GM12878 (cell line): Measurements from ENCODE around the gene RASD1. TPM values are rescaled to one million over a fixed set of nuclear protein-coding genes. Genes with fewer than 3 reads are reported as not detected.

ENCODE experiments used
- ATAC-seq: fragments of 200-7000 bp; cut with Tn5 transposase; 3 replicates; pipeline ENCODE4 v1.9.1; 2020; ENCODE audit warnings: mild to moderate bottlenecking, moderate library complexity
- BruUV-seq: library from RNA; stranded (reverse); fragments of 400-500 nt; replicated peaks from 2 replicates; lab custom pipeline; 2021; lab: Mats Ljungman, UMichigan
- CTCF ChIA-PET: fragments of 300-600 bp; sonication (Branson Sonifier 250); formaldehyde crosslinking; extraction: SDS; loops from one replicate; lab custom pipeline; 2021; ENCODE audit warnings: inconsistent platforms; lab: Yijun Ruan, JAX
- POLR2A ChIA-PET: fragments of 350-600 bp; formaldehyde crosslinking; extraction: SDS; loops from one replicate; lab custom pipeline; 2021; ENCODE audit warnings: inconsistent platforms; lab: Charles Lee
- RAD21 ChIA-PET: fragments of 300-600 bp; sonication (Branson Sonifier 250); formaldehyde crosslinking; loops from one replicate; lab custom pipeline; 2023; ENCODE audit warnings: antibody characterized with exemption; ENCODE audit not compliant: unreplicated experiment; lab: Charles Lee
- SMC1A ChIA-PET: fragments of 300-600 bp; sonication (Branson Sonifier 250); formaldehyde crosslinking; loops from one replicate; lab custom pipeline; 2023; ENCODE audit not compliant: unreplicated experiment, uncharacterized antibody; lab: Charles Lee
- DNase-seq: peaks from one replicate; pipeline ENCODE4 v3.0.0-alpha.2; 2011; ENCODE audit warnings: low read depth, low spot score
- FAIRE-seq: peaks from 3 replicates; lab custom pipeline; 2011; peaks lifted over from hg19 to GRCh38; lab: Jason Lieb, UNC
- H2AFZ ChIP-seq: 2 replicates; pipeline ENCODE4 v1.6.0; 2011; ENCODE audit warnings: low read depth, low read length, control low read depth; ENCODE audit not compliant: control insufficient read depth
- H3K27ac ChIP-seq: 2 replicates; pipeline ENCODE4 v1.5.1; 2011; ENCODE audit warnings: control low read depth; ENCODE audit not compliant: control insufficient read depth, insufficient read depth
- H3K27me3 ChIP-seq, 2 experiments: replicated peaks in 1 of 2; 2 replicates each; pipeline versions ENCODE4 v1.6.0 to v1.6.1; 2011; ENCODE audit warnings: low read length in 1 of 2; ENCODE audit not compliant: control insufficient read depth in 2 of 2, insufficient read depth in 2 of 2
- H3K36me3 ChIP-seq, 2 experiments: 2 replicates each; pipeline ENCODE4 v1.5.1; 2011; ENCODE audit warnings: low read length in 1 of 2; ENCODE audit not compliant: control insufficient read depth in 2 of 2, insufficient read depth in 2 of 2
- H3K4me1 ChIP-seq: 2 replicates; pipeline ENCODE4 v1.6.1; 2011; ENCODE audit warnings: mild to moderate bottlenecking, low read length, moderate library complexity, mixed read lengths; ENCODE audit not compliant: control insufficient read depth, insufficient read depth
- H3K4me2 ChIP-seq: 2 replicates; pipeline ENCODE4 v1.6.0; 2011; ENCODE audit warnings: control low read depth; ENCODE audit not compliant: control insufficient read depth, insufficient read depth
- H3K4me3 ChIP-seq: fragments of 200-600 bp; sonication (generic); 2 replicates; pipeline ENCODE4 v1.5.1; 2016
- H3K79me2 ChIP-seq: 2 replicates; pipeline ENCODE4 v1.6.0; 2011; ENCODE audit warnings: low read length; ENCODE audit not compliant: control insufficient read depth, insufficient read depth
- H3K9ac ChIP-seq: 2 replicates; pipeline ENCODE4 v1.8.0; 2011; ENCODE audit warnings: low read length, control low read depth, mixed read lengths; ENCODE audit not compliant: control insufficient read depth, insufficient read depth
- H3K9me3 ChIP-seq: replicated peaks from 3 replicates; pipeline ENCODE4 v1.5.1; 2011; ENCODE audit warnings: mild to moderate bottlenecking, low read length; ENCODE audit not compliant: control insufficient read depth, insufficient read depth
- H4K20me1 ChIP-seq: 2 replicates; pipeline ENCODE4 v1.6.0; 2011; ENCODE audit not compliant: control insufficient read depth, insufficient read depth
- ATF7 ChIP-seq: fragments of 450-650 bp; IDR thresholded peaks from 2 replicates; pipeline ENCODE4 v1.6.1; 2016; ENCODE audit warnings: low read depth, mild to moderate bottlenecking
- BCL11A ChIP-seq: IDR thresholded peaks from 2 replicates; pipeline ENCODE4 v1.6.1; 2011; ENCODE audit warnings: low read depth, low read length
- BMI1 ChIP-seq: fragments of 450-650 bp; IDR thresholded peaks from 2 replicates; pipeline ENCODE4 v1.6.1; 2016; ENCODE audit warnings: mild to moderate bottlenecking, moderate library complexity, borderline replicate concordance
- BRCA1 ChIP-seq: IDR thresholded peaks from 2 replicates; pipeline ENCODE4 v1.6.1; 2011; ENCODE audit warnings: low read depth, low read length, improper control_type of control experiment
- CBX5 ChIP-seq: sonication (generic); IDR thresholded peaks from 2 replicates; pipeline ENCODE4 v1.6.1; 2016; ENCODE audit warnings: low read depth, moderate library complexity, mild to moderate bottlenecking, inconsistent platforms
- CHD2 ChIP-seq: IDR thresholded peaks from 2 replicates; pipeline ENCODE4 v1.6.1; 2011; ENCODE audit warnings: low read depth, low read length, improper control_type of control experiment, borderline replicate concordance
- CHD4 ChIP-seq: fragments of 200-600 bp; sonication (generic); IDR thresholded peaks from 2 replicates; pipeline ENCODE4 v1.6.1; 2016; ENCODE audit warnings: mild to moderate bottlenecking
- DPF2 ChIP-seq: fragments of 450-650 bp; IDR thresholded peaks from 2 replicates; pipeline ENCODE4 v1.6.1; 2017; ENCODE audit warnings: mild to moderate bottlenecking
- EGR1 ChIP-seq, 2 experiments: IDR thresholded peaks; 1 replicate in 1 of 2; 2 replicates in 1 of 2; pipeline ENCODE4 v1.6.1; 2011 to 2012; ENCODE audit warnings: low read depth in 2 of 2, low read length in 2 of 2, borderline replicate concordance in 1 of 2, mild to moderate bottlenecking in 1 of 2, moderate library complexity in 1 of 2
- PKNOX1 ChIP-seq: fragments of 450-650 bp; IDR thresholded peaks from 2 replicates; pipeline ENCODE4 v1.6.1; 2016; ENCODE audit warnings: mild to moderate bottlenecking
- RFX5 ChIP-seq: IDR thresholded peaks from 2 replicates; pipeline ENCODE4 v1.6.1; 2011; ENCODE audit warnings: low read depth, low read length, improper control_type of control experiment
- SKIL ChIP-seq: fragments of 450-650 bp; IDR thresholded peaks from 2 replicates; pipeline ENCODE4 v1.6.1; 2017; ENCODE audit warnings: mild to moderate bottlenecking, low read depth, inconsistent platforms; ENCODE audit not compliant: poor library complexity, severe bottlenecking
- SMAD5 ChIP-seq: IDR thresholded peaks from 2 replicates; pipeline ENCODE4 v1.6.1; 2016; ENCODE audit warnings: antibody characterized with exemption, low read depth
- SREBF1 ChIP-seq: IDR thresholded peaks from 2 replicates; pipeline ENCODE4 v1.6.1; 2012; ENCODE audit warnings: mild to moderate bottlenecking, low read length
- ZNF217 ChIP-seq: fragments of 450-650 bp; IDR thresholded peaks from 2 replicates; pipeline ENCODE4 v1.6.1; 2017; ENCODE audit warnings: antibody characterized with exemption, mild to moderate bottlenecking
- WGBS: methylation state at CpG from one replicate; pipeline ENCODE4 v1.1.6; 2016; ENCODE audit warnings: low lambda C conversion rate; ENCODE audit not compliant: insufficient replicate concordance, insufficient coverage; ENCODE audit errors: missing lambda C conversion rate; 5-methylcytosine and 5-hydroxymethylcytosine counted together
- in situ Hi-C: fragments of 300-500 bp; cut with MboI; formaldehyde crosslinking; loops from 9 replicates; pipeline ENCODE4 v1.14.3; 2018; ENCODE audit warnings: mixed read lengths
- intact Hi-C: fragments of 100-400 bp; cut with micrococcal nuclease; formaldehyde crosslinking; loops from one replicate; pipeline ENCODE4 v1.14.2; 2022; ENCODE audit not compliant: unreplicated experiment
- polyA plus RNA-seq, 11 experiments: library from polyadenylated mRNA; depleted of rRNA in 4 of 11; unstranded in 6 of 11; stranded (reverse) in 5 of 11; fragments of >200 nt; fragmentation: Nextera tagmentation in 4 of 11; fragmentation: Illumina TruSeq in 1 of 11; extraction: Ambion mirVana in 4 of 11; extraction: Trizol in 1 of 11; gene quantifications; 1 replicate in 1 of 11; 2 replicates in 10 of 11; pipeline versions ENCODE4 v1.2.1 to v1.2.3, GENCODE V29; 2011 to 2016; ENCODE audit warnings: inconsistent platforms in 2 of 11, missing spikeins in 2 of 11, low read depth in 1 of 11
- total RNA-seq, 4 experiments: library from RNA; depleted of rRNA in 3 of 4; stranded (reverse); fragments of >200 nt in 3 of 4; fragmentation: Illumina TruSeq in 1 of 4; extraction: Trizol in 1 of 4; gene quantifications; 2 replicates each; pipeline versions ENCODE4 v1.2.1 to v1.2.3, GENCODE V29; 2013 to 2021
- TF ChIP-seq, protein P1 (sequence below): fragments of 450-650 bp; IDR thresholded peaks from 2 replicates; pipeline ENCODE4 v1.6.1; 2018; ENCODE audit warnings: borderline replicate concordance, mild to moderate bottlenecking; ENCODE audit not compliant: partially characterized antibody
- TF ChIP-seq, protein P2 (sequence below): IDR thresholded peaks from 2 replicates; pipeline ENCODE4 v1.6.1; 2012; ENCODE audit warnings: mild to moderate bottlenecking, low read depth, low read length

The RASD1 gene
- total and polyA plus RNA-seq, 10 of the 15 experiments (the other 5 are each of a cell fraction or from before 2014, with no cell fraction given), result 0.14 to 0.33 TPM; not detected in 8

GRCh38 chr17:17485420-17485819 is 10.8 kb downstream of the RASD1 start:
- no peak overlapping the region for H2AFZ ChIP-seq
- H3K27me3 ChIP-seq, result no peaks in the 10 kb centered on the region
- no peak for DNase-seq
- peaks cover 13% of the 10 kb centered on the region for H3K79me2 ChIP-seq
- ATAC-seq, result no peak
- peaks cover 5 to 6% of the 10 kb centered on the region in 2 experiments for H3K36me3 ChIP-seq
- 82% methylated on average over 6 of the region's 6 CpGs for WGBS
- BruUV-seq, result no TSS peak
- no peak for FAIRE-seq
- no peaks in the 10 kb centered on the region for H3K4me1 ChIP-seq
- ChIA-PET CTCF (no interaction called here), SMC1A (no interaction called here), POLR2A (no interaction called here), RAD21 (no interaction called here)
- H3K9ac ChIP-seq, result no peak overlapping the region
- no peak overlapping the region for H3K4me2 ChIP-seq
- H3K4me3 ChIP-seq, result no peak overlapping the region
- TF ChIP-seq CHD2 (no peak), RFX5 (no peak), DPF2 (no peak), CHD4 (no peak), ZNF217 (no peak), CBX5 (no peak), ATF7 (no peak), SREBF1 (no peak), BMI1 (no peak), SMAD5 (no peak), EGR1 (IDR thresholded peaks at IDR 0.05; ENCODE audit: borderline replicate concordance in 1 of 2, low read depth in 2 of 2, low read length in 2 of 2) (no peak), BRCA1 (no peak), PKNOX1 (no peak), SKIL (no peak), BCL11A (no peak)
- TF ChIP-seq, protein P1, sequence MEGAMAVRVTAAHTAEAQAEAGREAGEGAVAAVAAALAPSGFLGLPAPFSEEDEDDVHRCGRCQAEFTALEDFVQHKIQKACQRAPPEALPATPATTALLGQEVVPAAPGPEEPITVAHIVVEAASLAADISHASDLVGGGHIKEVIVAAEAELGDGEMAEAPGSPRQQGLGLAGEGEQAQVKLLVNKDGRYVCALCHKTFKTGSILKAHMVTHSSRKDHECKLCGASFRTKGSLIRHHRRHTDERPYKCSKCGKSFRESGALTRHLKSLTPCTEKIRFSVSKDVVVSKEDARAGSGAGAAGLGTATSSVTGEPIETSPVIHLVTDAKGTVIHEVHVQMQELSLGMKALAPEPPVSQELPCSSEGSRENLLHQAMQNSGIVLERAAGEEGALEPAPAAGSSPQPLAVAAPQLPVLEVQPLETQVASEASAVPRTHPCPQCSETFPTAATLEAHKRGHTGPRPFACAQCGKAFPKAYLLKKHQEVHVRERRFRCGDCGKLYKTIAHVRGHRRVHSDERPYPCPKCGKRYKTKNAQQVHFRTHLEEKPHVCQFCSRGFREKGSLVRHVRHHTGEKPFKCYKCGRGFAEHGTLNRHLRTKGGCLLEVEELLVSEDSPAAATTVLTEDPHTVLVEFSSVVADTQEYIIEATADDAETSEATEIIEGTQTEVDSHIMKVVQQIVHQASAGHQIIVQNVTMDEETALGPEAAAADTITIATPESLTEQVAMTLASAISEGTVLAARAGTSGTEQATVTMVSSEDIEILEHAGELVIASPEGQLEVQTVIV, result no peak
- TF ChIP-seq, protein P2, sequence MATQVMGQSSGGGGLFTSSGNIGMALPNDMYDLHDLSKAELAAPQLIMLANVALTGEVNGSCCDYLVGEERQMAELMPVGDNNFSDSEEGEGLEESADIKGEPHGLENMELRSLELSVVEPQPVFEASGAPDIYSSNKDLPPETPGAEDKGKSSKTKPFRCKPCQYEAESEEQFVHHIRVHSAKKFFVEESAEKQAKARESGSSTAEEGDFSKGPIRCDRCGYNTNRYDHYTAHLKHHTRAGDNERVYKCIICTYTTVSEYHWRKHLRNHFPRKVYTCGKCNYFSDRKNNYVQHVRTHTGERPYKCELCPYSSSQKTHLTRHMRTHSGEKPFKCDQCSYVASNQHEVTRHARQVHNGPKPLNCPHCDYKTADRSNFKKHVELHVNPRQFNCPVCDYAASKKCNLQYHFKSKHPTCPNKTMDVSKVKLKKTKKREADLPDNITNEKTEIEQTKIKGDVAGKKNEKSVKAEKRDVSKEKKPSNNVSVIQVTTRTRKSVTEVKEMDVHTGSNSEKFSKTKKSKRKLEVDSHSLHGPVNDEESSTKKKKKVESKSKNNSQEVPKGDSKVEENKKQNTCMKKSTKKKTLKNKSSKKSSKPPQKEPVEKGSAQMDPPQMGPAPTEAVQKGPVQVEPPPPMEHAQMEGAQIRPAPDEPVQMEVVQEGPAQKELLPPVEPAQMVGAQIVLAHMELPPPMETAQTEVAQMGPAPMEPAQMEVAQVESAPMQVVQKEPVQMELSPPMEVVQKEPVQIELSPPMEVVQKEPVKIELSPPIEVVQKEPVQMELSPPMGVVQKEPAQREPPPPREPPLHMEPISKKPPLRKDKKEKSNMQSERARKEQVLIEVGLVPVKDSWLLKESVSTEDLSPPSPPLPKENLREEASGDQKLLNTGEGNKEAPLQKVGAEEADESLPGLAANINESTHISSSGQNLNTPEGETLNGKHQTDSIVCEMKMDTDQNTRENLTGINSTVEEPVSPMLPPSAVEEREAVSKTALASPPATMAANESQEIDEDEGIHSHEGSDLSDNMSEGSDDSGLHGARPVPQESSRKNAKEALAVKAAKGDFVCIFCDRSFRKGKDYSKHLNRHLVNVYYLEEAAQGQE, result no peak
- H3K9me3 ChIP-seq, result no peaks in the 10 kb centered on the region
- H3K27ac ChIP-seq, result no peak overlapping the region
- no peaks in the 10 kb centered on the region for H4K20me1 ChIP-seq
- intact Hi-C loops, result no loop called here
- in situ Hi-C loops, result no loop called here
